Measurements from ENCODE around the gene ITGA1.
"Not testable (repeated sequence)": the region's sequence is repeated elsewhere in the genome, so short reads cannot be mapped to it uniquely, and the experiment has no call there.

The ITGA1 gene

GRCh38 chr5:52802272-52802973 lies 14.7 kb downstream of the ITGA1 start:
- no peak for DNase-seq

- no peak for DNase-seq
Observed at GRCh38 chr5:52802974-52803336, 15.2 kb downstream of the ITGA1 start.

GRCh38 chr5:52804387-52804791 lies 16.7 kb downstream of the ITGA1 start:
- no peak for DNase-seq

GRCh38 chr5:52804981-52805380 lies 17.3 kb downstream of the ITGA1 start:
- DNase-seq, result no peak

- DNase-seq, result no peak
Observed at GRCh38 chr5:52805615-52806014, 17.9 kb downstream of the ITGA1 start.

- no peak for DNase-seq
Observed at GRCh38 chr5:52807037-52807436, 19.3 kb downstream of the ITGA1 start.

- DNase-seq, result no peak
Observed at GRCh38 chr5:52807723-52808122, 20.0 kb downstream of the ITGA1 start.

- DNase-seq, result no peak
Observed at GRCh38 chr5:52808316-52808901, 20.7 kb downstream of the ITGA1 start.

GRCh38 chr5:52809884-52810283 lies 22.2 kb downstream of the ITGA1 start:
- no peak for DNase-seq

GRCh38 chr5:52810426-52810825 lies 22.7 kb downstream of the ITGA1 start:
- DNase-seq, result no peak

- no peak for DNase-seq
Observed at GRCh38 chr5:52811067-52811749, 23.5 kb downstream of the ITGA1 start.

GRCh38 chr5:52814352-52815148 lies 26.8 kb downstream of the ITGA1 start:
- no peak for DNase-seq

GRCh38 chr5:52817818-52818217 lies 30.1 kb downstream of the ITGA1 start:
- DNase-seq, result no peak

- no peak for DNase-seq
Observed at GRCh38 chr5:52818360-52818759, 30.6 kb downstream of the ITGA1 start.

- not testable (repeated sequence) for DNase-seq
Observed at GRCh38 chr5:52818807-52819206, 31.1 kb downstream of the ITGA1 start.

- no peak for DNase-seq
Observed at GRCh38 chr5:52821901-52822300, 34.2 kb downstream of the ITGA1 start.

GRCh38 chr5:52822437-52822836 lies 34.7 kb downstream of the ITGA1 start:
- no peak for DNase-seq

- DNase-seq, result no peak
Observed at GRCh38 chr5:52824827-52825226, 37.1 kb downstream of the ITGA1 start.

GRCh38 chr5:52825826-52826225 lies 38.1 kb downstream of the ITGA1 start:
- no peak for DNase-seq

GRCh38 chr5:52827815-52828214 lies 40.1 kb downstream of the ITGA1 start:
- DNase-seq, result no peak

GRCh38 chr5:52829664-52830063 lies 41.9 kb downstream of the ITGA1 start:
- DNase-seq, result no peak

- no peak for DNase-seq
Observed at GRCh38 chr5:52830650-52831049, 42.9 kb downstream of the ITGA1 start.

GRCh38 chr5:52831786-52832511 lies 44.2 kb downstream of the ITGA1 start:
- DNase-seq, result no peak

Data from activated naive CD4-positive, alpha-beta T cell treated with Interleukin-2 at 50 U/mL for 16 hours (primary cell).